PC-3 (cell line): ENCODE data around the gene PPTC7. TPM values are rescaled to one million over a fixed set of nuclear protein-coding genes. Genes with fewer than 3 reads are reported as not detected.

ENCODE experiments used
- ATAC-seq: fragments of 200-7000 bp; cut with Tn5 transposase; 2 replicates; pipeline ENCODE4 v1.9.1; 2020; ENCODE audit warnings: mild to moderate bottlenecking, moderate library complexity
- BruUV-seq: library from RNA; stranded (reverse); fragments of 400-500 nt; replicated peaks from 2 replicates; lab custom pipeline; 2021; lab: Mats Ljungman, UMichigan
- CTCF ChIA-PET: fragments of 300-600 bp; sonication (Branson Sonifier 250); formaldehyde crosslinking; loops from one replicate; lab custom pipeline; 2022; ENCODE audit warnings: antibody characterized with exemption; lab: Charles Lee
- POLR2A ChIA-PET: fragments of 300-600 bp; sonication (Branson Sonifier 250); formaldehyde crosslinking; loops from one replicate; lab custom pipeline; 2022; ENCODE audit warnings: antibody characterized with exemption; ENCODE audit not compliant: unreplicated experiment; lab: Charles Lee
- DNase-seq: peaks from one replicate; pipeline ENCODE4 v3.0.0-alpha.2; 2015
- H2AFZ ChIP-seq: fragments of 300-600 bp; sonication (generic); 2 replicates; pipeline ENCODE4 v1.6.0; 2016; ENCODE audit warnings: antibody characterized with exemption, low read length
- H3F3A ChIP-seq: fragments of 300-600 bp; sonication (generic); one replicate; pipeline ENCODE4 v1.6.0; 2017; ENCODE audit warnings: antibody characterized with exemption, low read length, control low read depth, mild to moderate bottlenecking; ENCODE audit not compliant: unreplicated experiment
- H3K27ac ChIP-seq: fragments of 300-600 bp; sonication (generic); 2 replicates; pipeline ENCODE4 v1.5.1; 2016; ENCODE audit warnings: mild to moderate bottlenecking, low read length
- H3K27me3 ChIP-seq: fragments of 300-600 bp; sonication (generic); 2 replicates; pipeline ENCODE4 v1.6.1; 2016; ENCODE audit warnings: low read length, mixed read lengths
- H3K36me3 ChIP-seq: fragments of 300-600 bp; sonication (generic); 2 replicates; pipeline ENCODE4 v1.6.1; 2016; ENCODE audit warnings: low read depth, mixed run types, low read length, mixed read lengths
- H3K4me1 ChIP-seq: fragments of 300-600 bp; sonication (generic); 2 replicates; pipeline ENCODE4 v1.5.1; 2016; ENCODE audit warnings: low read length; ENCODE audit not compliant: insufficient read depth
- H3K4me2 ChIP-seq: fragments of 300-600 bp; sonication (generic); 2 replicates; pipeline ENCODE4 v1.6.0; 2016; ENCODE audit warnings: low read length
- H3K4me3 ChIP-seq: fragments of 300-600 bp; sonication (generic); 2 replicates; pipeline ENCODE4 v1.5.1; 2016; ENCODE audit warnings: mild to moderate bottlenecking, low read length, mixed read lengths
- H3K79me2 ChIP-seq: fragments of 300-600 bp; sonication (generic); 2 replicates; pipeline ENCODE4 v1.6.1; 2017; ENCODE audit warnings: low read length, mixed read lengths
- H3K9ac ChIP-seq: fragments of 300-600 bp; sonication (generic); 2 replicates; pipeline ENCODE4 v1.6.0; 2016; ENCODE audit warnings: mild to moderate bottlenecking, low read length
- H3K9me2 ChIP-seq: fragments of 300-600 bp; sonication (generic); replicated peaks from 2 replicates; pipeline ENCODE4 v1.6.1; 2016; ENCODE audit warnings: mixed run types, low read length, mixed read lengths
- H3K9me3 ChIP-seq: fragments of 300-600 bp; sonication (generic); 2 replicates; pipeline ENCODE4 v1.6.1; 2016; ENCODE audit warnings: low read length, mixed read lengths
- H4K20me1 ChIP-seq: fragments of 300-600 bp; sonication (generic); 2 replicates; pipeline ENCODE4 v1.6.1; 2016; ENCODE audit warnings: low read length, mixed read lengths
- CTCF ChIP-seq: fragments of 300-600 bp; sonication (generic); conservative IDR thresholded peaks from 2 replicates; pipeline ENCODE4 v1.5.1; 2017; ENCODE audit warnings: antibody characterized with exemption, low read depth, mild to moderate bottlenecking, low read length
- EZH2 ChIP-seq: fragments of 300-600 bp; sonication (generic); IDR thresholded peaks from one replicate; pipeline ENCODE4 v1.6.1; 2017; ENCODE audit warnings: antibody characterized with exemption, mild to moderate bottlenecking, low read length; ENCODE audit not compliant: unreplicated experiment
- EZH2phosphoT487 ChIP-seq: fragments of 300-600 bp; sonication (generic); IDR thresholded peaks from 2 replicates; pipeline ENCODE4 v1.6.1; 2018; ENCODE audit warnings: mild to moderate bottlenecking, antibody characterized with exemption, low read length, borderline replicate concordance
- intact Hi-C: fragments of 100-400 bp; cut with micrococcal nuclease; formaldehyde crosslinking; loops from 2 replicates; pipeline ENCODE4 v1.9.0; 2023
- total RNA-seq: library from RNA; depleted of rRNA; stranded (reverse); fragments of >200 nt; gene quantifications from 2 replicates; pipeline ENCODE4 v1.2.3, GENCODE V29; 2014

PPTC7 gene
- total RNA-seq, 1 experiment from 2014 or later: 9.0 TPM

- Histone ChIP-seq H3F3A (no peaks in the 10 kb centered on the region), H3K9me3 (no peaks in the 10 kb centered on the region), H3K36me3 (no peaks in the 10 kb centered on the region), H3K4me1 (peaks cover 20% of the 10 kb centered on the region), H2AFZ (no peak overlapping the region), H3K27ac (no peak overlapping the region), H3K9me2 (no peaks in the 10 kb centered on the region), H3K4me3 (no peak overlapping the region), H3K27me3 (no peaks in the 10 kb centered on the region), H3K9ac (no peak overlapping the region), H3K79me2 (peaks cover 98% of the 10 kb centered on the region), H4K20me1 (peaks cover 31% of the 10 kb centered on the region), H3K4me2 (no peak overlapping the region)
- intact Hi-C loops: no loop called here
- CTCF ChIA-PET: no interaction called here
- BruUV-seq: no TSS peak
- TF ChIP-seq EZH2 (no peak), CTCF (no peak), EZH2phosphoT487 (no peak)
- DNase-seq (no peak), ATAC-seq (no peak)
- POLR2A ChIA-PET: no interaction called here
Observed at GRCh38 chr12:110557300-110557699, 25.8 kb downstream of the PPTC7 start.

- POLR2A ChIA-PET: no interaction called here
Observed at GRCh38 chr12:110556705-110557104, 26.4 kb downstream of the PPTC7 start.

More at GRCh38 chr12:110556705-110557104, 26.4 kb downstream of the PPTC7 start:
- peaks cover 20% of the 10 kb centered on the region for H3K4me1 ChIP-seq
- H3K4me3 ChIP-seq: no peak overlapping the region
- no peak for TF ChIP-seq EZH2
- no peak for TF ChIP-seq EZH2phosphoT487
- no peak for TF ChIP-seq CTCF
- H3K36me3 ChIP-seq: no peaks in the 10 kb centered on the region; the same call in 1 of the 2 replicates
- BruUV-seq: no TSS peak
- H3K27ac ChIP-seq: no peak overlapping the region
- intact Hi-C loops: no loop called here
- no peak for ATAC-seq
- no peak for DNase-seq
- CTCF ChIA-PET: no interaction called here
- H3K4me2 ChIP-seq: 0 out of 2 replicates have a peak overlapping the region, but pooled peaks have one; percentile 42
- no peaks in the 10 kb centered on the region for H3K27me3 ChIP-seq
- H4K20me1 ChIP-seq: peaks cover 31% of the 10 kb centered on the region
- no peaks in the 10 kb centered on the region for H3K9me3 ChIP-seq
- H3K79me2 ChIP-seq: peaks cover 97% of the 10 kb centered on the region
- H2AFZ ChIP-seq: no peak overlapping the region
- H3F3A ChIP-seq: no peaks in the 10 kb centered on the region
- no peak overlapping the region for H3K9ac ChIP-seq
- no peaks in the 10 kb centered on the region for H3K9me2 ChIP-seq
